22Rv1 (cell line): Measurements from ENCODE around the gene KIF26B.

ENCODE experiments used
- H3K27ac ChIP-seq: fragments of 450-650 bp; 2 replicates; pipeline ENCODE4 v1.5.1; 2017
- ZFX ChIP-seq: fragments of 450-650 bp; IDR thresholded peaks from 2 replicates; pipeline ENCODE4 v1.6.1; 2017; ENCODE audit warnings: antibody characterized with exemption, borderline replicate concordance
- TF ChIP-seq, protein P1 (sequence below): fragments of 450-650 bp; IDR thresholded peaks from 2 replicates; pipeline ENCODE4 v1.5.1; 2017; ENCODE audit warnings: mild to moderate bottlenecking

KIF26B gene

DNA sequence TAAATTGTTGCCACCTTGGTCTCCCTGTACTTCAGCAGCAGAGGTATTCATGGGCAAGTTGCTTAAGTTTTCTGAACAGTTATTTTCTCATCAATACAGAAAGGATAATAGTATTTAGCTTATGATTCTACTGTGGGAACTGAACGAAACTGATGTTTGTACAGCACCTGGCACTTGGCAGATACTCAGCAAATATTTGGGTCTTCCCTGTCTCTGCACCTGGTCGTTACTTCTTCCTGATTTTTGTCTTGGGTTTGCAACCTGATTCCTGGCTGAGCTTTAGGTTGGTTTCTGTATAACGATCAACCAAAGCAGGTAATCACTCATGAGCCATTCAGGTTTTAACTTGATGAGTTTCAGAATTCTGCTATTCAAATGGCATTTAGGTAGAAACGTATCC, 490.6 kb downstream of the KIF26B start:
- H3K27ac ChIP-seq = no peak overlapping the region
- TF ChIP-seq ZFX = no peak
- TF ChIP-seq, protein P1, sequence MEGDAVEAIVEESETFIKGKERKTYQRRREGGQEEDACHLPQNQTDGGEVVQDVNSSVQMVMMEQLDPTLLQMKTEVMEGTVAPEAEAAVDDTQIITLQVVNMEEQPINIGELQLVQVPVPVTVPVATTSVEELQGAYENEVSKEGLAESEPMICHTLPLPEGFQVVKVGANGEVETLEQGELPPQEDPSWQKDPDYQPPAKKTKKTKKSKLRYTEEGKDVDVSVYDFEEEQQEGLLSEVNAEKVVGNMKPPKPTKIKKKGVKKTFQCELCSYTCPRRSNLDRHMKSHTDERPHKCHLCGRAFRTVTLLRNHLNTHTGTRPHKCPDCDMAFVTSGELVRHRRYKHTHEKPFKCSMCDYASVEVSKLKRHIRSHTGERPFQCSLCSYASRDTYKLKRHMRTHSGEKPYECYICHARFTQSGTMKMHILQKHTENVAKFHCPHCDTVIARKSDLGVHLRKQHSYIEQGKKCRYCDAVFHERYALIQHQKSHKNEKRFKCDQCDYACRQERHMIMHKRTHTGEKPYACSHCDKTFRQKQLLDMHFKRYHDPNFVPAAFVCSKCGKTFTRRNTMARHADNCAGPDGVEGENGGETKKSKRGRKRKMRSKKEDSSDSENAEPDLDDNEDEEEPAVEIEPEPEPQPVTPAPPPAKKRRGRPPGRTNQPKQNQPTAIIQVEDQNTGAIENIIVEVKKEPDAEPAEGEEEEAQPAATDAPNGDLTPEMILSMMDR = no peak

DNA sequence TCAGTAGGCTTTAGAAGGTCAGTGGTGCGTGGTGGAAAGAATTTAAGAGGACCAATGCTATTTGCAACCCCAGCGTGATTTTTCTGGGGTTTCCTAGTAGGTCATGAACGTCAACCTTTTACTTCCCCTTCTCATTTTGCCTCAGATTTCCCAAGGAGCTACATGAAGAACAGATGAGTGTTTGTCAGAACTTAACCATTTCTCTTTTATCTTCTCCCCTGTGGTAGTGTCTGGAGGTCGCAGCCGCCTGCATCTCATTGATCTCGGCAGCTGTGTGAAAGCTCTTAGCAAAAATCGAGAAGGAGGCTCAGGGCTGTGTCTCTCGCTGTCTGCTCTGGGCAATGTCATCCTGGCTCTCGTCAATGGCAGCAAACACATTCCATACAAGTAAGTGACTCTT, 491.1 kb downstream of the KIF26B start:
- no peak for TF ChIP-seq ZFX
- TF ChIP-seq, protein P1 = no peak
- H3K27ac ChIP-seq = no peak overlapping the region

- H3K27ac ChIP-seq = no peak overlapping the region
- no peak for TF ChIP-seq ZFX
- TF ChIP-seq, protein P1 = no peak
Measured at GRCh38 chr1:245648749-245649522, 494.2 kb downstream of the KIF26B start.

GRCh38 chr1:245649666-245650065, 494.9 kb downstream of the KIF26B start:
- TF ChIP-seq, protein P1 = no peak
- TF ChIP-seq ZFX = no peak
- H3K27ac ChIP-seq = no peak overlapping the region

GRCh38 chr1:245650441-245650960, 495.7 kb downstream of the KIF26B start:
- no peak overlapping the region for H3K27ac ChIP-seq
- no peak for TF ChIP-seq ZFX
- TF ChIP-seq, protein P1 = no peak

DNA sequence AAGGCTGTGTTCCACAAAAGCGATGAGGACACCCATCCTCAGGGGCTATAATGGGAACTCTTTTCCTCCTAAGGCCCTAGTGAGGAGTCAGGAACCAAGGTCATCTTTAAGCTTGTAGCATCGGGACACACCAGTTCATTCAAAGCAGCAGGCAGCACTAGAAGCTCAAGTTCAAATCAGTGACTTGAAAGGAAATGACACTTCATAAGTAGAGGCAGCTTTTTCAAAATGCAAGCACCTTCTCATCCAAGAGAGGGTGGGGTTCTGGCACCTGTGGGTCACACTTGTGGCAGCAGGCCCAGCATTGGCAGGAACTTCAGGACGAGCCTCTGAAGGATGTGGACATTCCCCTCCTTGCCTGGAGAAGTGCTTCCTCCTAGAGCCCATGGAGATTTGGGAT, 496.3 kb downstream of the KIF26B start:
- no peak overlapping the region for H3K27ac ChIP-seq

DNA sequence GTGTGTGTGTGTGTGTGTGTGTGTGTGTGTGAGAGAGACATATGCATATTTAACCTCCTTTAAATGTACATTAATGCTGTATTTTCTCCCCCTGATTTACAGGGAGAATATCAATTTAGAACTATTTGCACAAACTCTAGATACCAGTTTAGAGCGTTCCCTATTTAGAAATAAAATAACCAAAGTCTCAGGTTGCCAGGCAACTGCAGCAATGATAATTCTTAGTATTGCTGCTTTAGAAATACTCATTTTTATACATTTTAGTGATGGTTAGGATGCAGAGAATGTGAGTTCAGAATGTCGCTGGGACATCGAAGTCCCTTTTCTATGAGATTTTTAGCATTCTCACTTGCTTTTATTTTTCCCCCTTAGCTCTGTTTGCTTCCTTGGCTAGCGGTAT, 497.3 kb downstream of the KIF26B start:
- TF ChIP-seq ZFX = no peak
- TF ChIP-seq, protein P1 = no peak
- H3K27ac ChIP-seq = no peak overlapping the region

More for the DNA sequence above, 496.3 kb downstream of the KIF26B start:
- TF ChIP-seq, protein P1 = no peak
- no peak for TF ChIP-seq ZFX
